ENCODE results near the gene PIP4K2A.

The PIP4K2A gene

GRCh38 chr10:22740180-22740579 lies 25.8 kb upstream of the PIP4K2A start:
- Histone ChIP-seq H3K9me3 (ENCODE audit: control insufficient read depth, low read depth, low read length) (no peaks in the 10 kb centered on the region), H3K27ac (ENCODE audit: low read length) (no peak overlapping the region), H3K36me3 (ENCODE audit: control insufficient read depth, low read depth, low read length) (no peaks in the 10 kb centered on the region), H3K4me3 (ENCODE audit: low read length) (no peak overlapping the region), H3K9ac (ENCODE audit: low read length) (no peak overlapping the region), H3K27me3 (ENCODE audit: control insufficient read depth, insufficient read depth, low read length) (no peaks in the 10 kb centered on the region), H3K4me1 (ENCODE audit: control insufficient read depth, low read depth, low read length) (no peaks in the 10 kb centered on the region)

GRCh38 chr10:22737587-22737986 lies 23.2 kb upstream of the PIP4K2A start:
- Histone ChIP-seq H3K4me3 (ENCODE audit: low read length) (no peak overlapping the region), H3K36me3 (ENCODE audit: control insufficient read depth, low read depth, low read length) (no peaks in the 10 kb centered on the region), H3K27ac (ENCODE audit: low read length) (no peak overlapping the region), H3K9ac (ENCODE audit: low read length) (no peak overlapping the region), H3K9me3 (ENCODE audit: control insufficient read depth, low read depth, low read length) (no peaks in the 10 kb centered on the region), H3K4me1 (ENCODE audit: control insufficient read depth, low read depth, low read length) (no peaks in the 10 kb centered on the region), H3K27me3 (ENCODE audit: control insufficient read depth, insufficient read depth, low read length) (no peaks in the 10 kb centered on the region)

GRCh38 chr10:22736134-22736533 lies 21.8 kb upstream of the PIP4K2A start:
- Histone ChIP-seq H3K4me3 (ENCODE audit: low read length) (no peak overlapping the region), H3K27me3 (ENCODE audit: control insufficient read depth, insufficient read depth, low read length) (no peaks in the 10 kb centered on the region), H3K4me1 (ENCODE audit: control insufficient read depth, low read depth, low read length) (no peaks in the 10 kb centered on the region), H3K9ac (ENCODE audit: low read length) (no peak overlapping the region), H3K36me3 (ENCODE audit: control insufficient read depth, low read depth, low read length) (no peaks in the 10 kb centered on the region), H3K27ac (ENCODE audit: low read length) (no peak overlapping the region), H3K9me3 (ENCODE audit: control insufficient read depth, low read depth, low read length) (no peaks in the 10 kb centered on the region)

- H3K36me3 ChIP-seq (ENCODE audit: control insufficient read depth, low read depth, low read length), result no peaks in the 10 kb centered on the region
Measured at GRCh38 chr10:22733992-22734391, 19.6 kb upstream of the PIP4K2A start.

GRCh38 chr10:22727663-22728062 lies 13.3 kb upstream of the PIP4K2A start:
- H3K27me3 ChIP-seq (ENCODE audit: control insufficient read depth, insufficient read depth, low read length), result no peaks in the 10 kb centered on the region
- H3K27ac ChIP-seq (ENCODE audit: low read length), result no peak overlapping the region
- no peak overlapping the region for H3K4me3 ChIP-seq (ENCODE audit: low read length)
- H3K4me1 ChIP-seq (ENCODE audit: control insufficient read depth, low read depth, low read length), result no peaks in the 10 kb centered on the region
- H3K36me3 ChIP-seq (ENCODE audit: control insufficient read depth, low read depth, low read length), result no peaks in the 10 kb centered on the region
- H3K9me3 ChIP-seq (ENCODE audit: control insufficient read depth, low read depth, low read length), result no peaks in the 10 kb centered on the region
- no peak overlapping the region for H3K9ac ChIP-seq (ENCODE audit: low read length)

More at GRCh38 chr10:22733992-22734391, 19.6 kb upstream of the PIP4K2A start:
- Histone ChIP-seq H3K9ac (ENCODE audit: low read length) (no peak overlapping the region), H3K4me1 (ENCODE audit: control insufficient read depth, low read depth, low read length) (no peaks in the 10 kb centered on the region), H3K27me3 (ENCODE audit: control insufficient read depth, insufficient read depth, low read length) (no peaks in the 10 kb centered on the region), H3K4me3 (ENCODE audit: low read length) (no peak overlapping the region), H3K27ac (ENCODE audit: low read length) (no peak overlapping the region), H3K9me3 (ENCODE audit: control insufficient read depth, low read depth, low read length) (no peaks in the 10 kb centered on the region)

GRCh38 chr10:22727112-22727511 lies 12.7 kb upstream of the PIP4K2A start:
- no peak overlapping the region for H3K4me3 ChIP-seq (ENCODE audit: low read length)
- H3K4me1 ChIP-seq (ENCODE audit: control insufficient read depth, low read depth, low read length), result no peaks in the 10 kb centered on the region
- no peaks in the 10 kb centered on the region for H3K27me3 ChIP-seq (ENCODE audit: control insufficient read depth, insufficient read depth, low read length)
- no peak overlapping the region for H3K27ac ChIP-seq (ENCODE audit: low read length)
- H3K9ac ChIP-seq (ENCODE audit: low read length), result no peak overlapping the region
- no peaks in the 10 kb centered on the region for H3K36me3 ChIP-seq (ENCODE audit: control insufficient read depth, low read depth, low read length)
- H3K9me3 ChIP-seq (ENCODE audit: control insufficient read depth, low read depth, low read length), result no peaks in the 10 kb centered on the region

- no peak overlapping the region for H3K4me3 ChIP-seq (ENCODE audit: low read length)
- no peaks in the 10 kb centered on the region for H3K27me3 ChIP-seq (ENCODE audit: control insufficient read depth, insufficient read depth, low read length)
- no peaks in the 10 kb centered on the region for H3K36me3 ChIP-seq (ENCODE audit: control insufficient read depth, low read depth, low read length)
- no peaks in the 10 kb centered on the region for H3K4me1 ChIP-seq (ENCODE audit: control insufficient read depth, low read depth, low read length)
- H3K9me3 ChIP-seq (ENCODE audit: control insufficient read depth, low read depth, low read length), result no peaks in the 10 kb centered on the region
- H3K9ac ChIP-seq (ENCODE audit: low read length), result no peak overlapping the region
- no peak overlapping the region for H3K27ac ChIP-seq (ENCODE audit: low read length)
Measured at GRCh38 chr10:22724773-22725172, 10.4 kb upstream of the PIP4K2A start.

GRCh38 chr10:22723783-22724182 lies 9.4 kb upstream of the PIP4K2A start:
- Histone ChIP-seq H3K27ac (ENCODE audit: low read length) (no peak overlapping the region), H3K36me3 (ENCODE audit: control insufficient read depth, low read depth, low read length) (no peaks in the 10 kb centered on the region), H3K9ac (ENCODE audit: low read length) (no peak overlapping the region), H3K4me1 (ENCODE audit: control insufficient read depth, low read depth, low read length) (no peaks in the 10 kb centered on the region), H3K4me3 (ENCODE audit: low read length) (no peak overlapping the region), H3K27me3 (ENCODE audit: control insufficient read depth, insufficient read depth, low read length) (no peaks in the 10 kb centered on the region), H3K9me3 (ENCODE audit: control insufficient read depth, low read depth, low read length) (no peaks in the 10 kb centered on the region)

- Histone ChIP-seq H3K9ac (ENCODE audit: low read length) (no peak overlapping the region), H3K27me3 (ENCODE audit: control insufficient read depth, insufficient read depth, low read length) (no peaks in the 10 kb centered on the region), H3K36me3 (ENCODE audit: control insufficient read depth, low read depth, low read length) (no peaks in the 10 kb centered on the region), H3K4me1 (ENCODE audit: control insufficient read depth, low read depth, low read length) (no peaks in the 10 kb centered on the region), H3K9me3 (ENCODE audit: control insufficient read depth, low read depth, low read length) (no peaks in the 10 kb centered on the region), H3K27ac (ENCODE audit: low read length) (no peak overlapping the region), H3K4me3 (ENCODE audit: low read length) (no peak overlapping the region)
Measured at GRCh38 chr10:22723343-22723779, 9.0 kb upstream of the PIP4K2A start.

GRCh38 chr10:22722626-22723169 lies 8.3 kb upstream of the PIP4K2A start:
- no peaks in the 10 kb centered on the region for H3K9me3 ChIP-seq (ENCODE audit: control insufficient read depth, low read depth, low read length)
- no peak overlapping the region for H3K4me3 ChIP-seq (ENCODE audit: low read length)
- no peaks in the 10 kb centered on the region for H3K4me1 ChIP-seq (ENCODE audit: control insufficient read depth, low read depth, low read length)
- H3K27ac ChIP-seq (ENCODE audit: low read length), result no peak overlapping the region
- H3K36me3 ChIP-seq (ENCODE audit: control insufficient read depth, low read depth, low read length), result no peaks in the 10 kb centered on the region
- no peaks in the 10 kb centered on the region for H3K27me3 ChIP-seq (ENCODE audit: control insufficient read depth, insufficient read depth, low read length)
- H3K9ac ChIP-seq (ENCODE audit: low read length), result no peak overlapping the region

GRCh38 chr10:22720667-22721066 lies 6.3 kb upstream of the PIP4K2A start:
- Histone ChIP-seq H3K9me3 (ENCODE audit: control insufficient read depth, low read depth, low read length) (no peaks in the 10 kb centered on the region), H3K27ac (ENCODE audit: low read length) (no peak overlapping the region), H3K27me3 (ENCODE audit: control insufficient read depth, insufficient read depth, low read length) (no peaks in the 10 kb centered on the region), H3K4me3 (ENCODE audit: low read length) (no peak overlapping the region), H3K4me1 (ENCODE audit: control insufficient read depth, low read depth, low read length) (no peaks in the 10 kb centered on the region), H3K36me3 (ENCODE audit: control insufficient read depth, low read depth, low read length) (no peaks in the 10 kb centered on the region), H3K9ac (ENCODE audit: low read length) (no peak overlapping the region)

GRCh38 chr10:22719406-22720042 lies 5.1 kb upstream of the PIP4K2A start:
- Histone ChIP-seq H3K4me3 (ENCODE audit: low read length) (no peak overlapping the region), H3K9ac (ENCODE audit: low read length) (no peak overlapping the region), H3K4me1 (ENCODE audit: control insufficient read depth, low read depth, low read length) (no peaks in the 10 kb centered on the region), H3K36me3 (ENCODE audit: control insufficient read depth, low read depth, low read length) (no peaks in the 10 kb centered on the region), H3K27me3 (ENCODE audit: control insufficient read depth, insufficient read depth, low read length) (peaks cover 10% of the 10 kb centered on the region), H3K27ac (ENCODE audit: low read length) (no peak overlapping the region), H3K9me3 (ENCODE audit: control insufficient read depth, low read depth, low read length) (no peaks in the 10 kb centered on the region)
